ENCODE measurements around the gene NXPE3. TPM values are rescaled to one million over a fixed set of nuclear protein-coding genes. Genes with fewer than 3 reads are reported as not detected.

NXPE3 gene
- total RNA-seq, 1 donor, result 11.2 TPM

- no peaks in the 10 kb centered on the region for H4K20me1 ChIP-seq (ENCODE audit: insufficient read depth, low read length)
- no peak overlapping the region for H2AFZ ChIP-seq (ENCODE audit: low read length)
- H3K4me2 ChIP-seq (ENCODE audit: insufficient read depth, low read length), result peak overlapping the region; percentile 3
- DNase-seq (ENCODE audit: insufficient read length, low spot score, missing footprints), result peak; percentile 22
- H3K4me1 ChIP-seq (ENCODE audit: insufficient read depth, low read length), result no peaks in the 10 kb centered on the region
- peak; percentile 70 for TF ChIP-seq CTCF (IDR thresholded peaks at IDR 0.05; ENCODE audit: extremely low read depth, low read depth, low read length)
- no peak overlapping the region for H3K27ac ChIP-seq (ENCODE audit: low read depth, low read length)
- no peaks in the 10 kb centered on the region for H3K79me2 ChIP-seq (ENCODE audit: insufficient read depth, low read length)
- H3K9me3 ChIP-seq (ENCODE audit: low read depth, low read length), result no peaks in the 10 kb centered on the region
- H3K4me3 ChIP-seq (ENCODE audit: insufficient read depth, low read length), result no peak overlapping the region
- H3K27me3 ChIP-seq (ENCODE audit: insufficient read depth, low read length), result no peaks in the 10 kb centered on the region
- no peaks in the 10 kb centered on the region for H3K36me3 ChIP-seq (ENCODE audit: insufficient read depth, low read length)
These were observed 30.4 kb downstream of the NXPE3 start for GRCh38 chr3:101809178-101810021.

GRCh38 chr3:101810022-101810418 is 31.0 kb downstream of the NXPE3 start:
- no peaks in the 10 kb centered on the region for H3K36me3 ChIP-seq (ENCODE audit: insufficient read depth, low read length)
- no peak for TF ChIP-seq CTCF (IDR thresholded peaks at IDR 0.05; ENCODE audit: extremely low read depth, low read depth, low read length)
- no peaks in the 10 kb centered on the region for H3K4me1 ChIP-seq (ENCODE audit: insufficient read depth, low read length)
- no peak for DNase-seq (ENCODE audit: insufficient read length, low spot score, missing footprints)
- no peaks in the 10 kb centered on the region for H3K9me3 ChIP-seq (ENCODE audit: low read depth, low read length)
- no peaks in the 10 kb centered on the region for H4K20me1 ChIP-seq (ENCODE audit: insufficient read depth, low read length)
- no peaks in the 10 kb centered on the region for H3K27me3 ChIP-seq (ENCODE audit: insufficient read depth, low read length)
- H3K27ac ChIP-seq (ENCODE audit: low read depth, low read length), result no peak overlapping the region
- H3K79me2 ChIP-seq (ENCODE audit: insufficient read depth, low read length), result no peaks in the 10 kb centered on the region
- H2AFZ ChIP-seq (ENCODE audit: low read length), result no peak overlapping the region
- H3K4me2 ChIP-seq (ENCODE audit: insufficient read depth, low read length), result no peak overlapping the region
- no peak overlapping the region for H3K4me3 ChIP-seq (ENCODE audit: insufficient read depth, low read length)

- no peak for TF ChIP-seq CTCF (IDR thresholded peaks at IDR 0.05; ENCODE audit: extremely low read depth, low read depth, low read length)
- H3K9me3 ChIP-seq (ENCODE audit: low read depth, low read length), result no peaks in the 10 kb centered on the region
- no peaks in the 10 kb centered on the region for H4K20me1 ChIP-seq (ENCODE audit: insufficient read depth, low read length)
These were observed 32.9 kb downstream of the NXPE3 start for GRCh38 chr3:101811875-101812274.

GRCh38 chr3:101812895-101813294 is 33.9 kb downstream of the NXPE3 start:
- Histone ChIP-seq H3K9me3 (ENCODE audit: low read depth, low read length) (no peaks in the 10 kb centered on the region), H3K27ac (ENCODE audit: low read depth, low read length) (no peak overlapping the region), H3K4me2 (ENCODE audit: insufficient read depth, low read length) (no peak overlapping the region), H3K36me3 (ENCODE audit: insufficient read depth, low read length) (peaks cover 7% of the 10 kb centered on the region), H3K4me1 (ENCODE audit: insufficient read depth, low read length) (no peaks in the 10 kb centered on the region), H3K27me3 (ENCODE audit: insufficient read depth, low read length) (no peaks in the 10 kb centered on the region), H3K4me3 (ENCODE audit: insufficient read depth, low read length) (no peak overlapping the region), H2AFZ (ENCODE audit: low read length) (no peak overlapping the region), H3K79me2 (ENCODE audit: insufficient read depth, low read length) (no peaks in the 10 kb centered on the region), H4K20me1 (ENCODE audit: insufficient read depth, low read length) (no peaks in the 10 kb centered on the region)
- no peak for TF ChIP-seq CTCF (IDR thresholded peaks at IDR 0.05; ENCODE audit: extremely low read depth, low read depth, low read length)
- no peak for DNase-seq (ENCODE audit: insufficient read length, low spot score, missing footprints)

More at GRCh38 chr3:101811875-101812274, 32.9 kb downstream of the NXPE3 start:
- DNase-seq (ENCODE audit: insufficient read length, low spot score, missing footprints), result no peak
- no peak overlapping the region for H3K27ac ChIP-seq (ENCODE audit: low read depth, low read length)
- H3K79me2 ChIP-seq (ENCODE audit: insufficient read depth, low read length), result no peaks in the 10 kb centered on the region
- H3K36me3 ChIP-seq (ENCODE audit: insufficient read depth, low read length), result no peaks in the 10 kb centered on the region
- H2AFZ ChIP-seq (ENCODE audit: low read length), result no peak overlapping the region
- H3K4me1 ChIP-seq (ENCODE audit: insufficient read depth, low read length), result no peaks in the 10 kb centered on the region
- H3K27me3 ChIP-seq (ENCODE audit: insufficient read depth, low read length), result no peaks in the 10 kb centered on the region
- H3K4me2 ChIP-seq (ENCODE audit: insufficient read depth, low read length), result no peak overlapping the region
- H3K4me3 ChIP-seq (ENCODE audit: insufficient read depth, low read length), result no peak overlapping the region
